Measurements from ENCODE around the gene SUSD4. TPM values are rescaled to one million over a fixed set of nuclear protein-coding genes. Genes with fewer than 3 reads are reported as not detected.

SUSD4 gene
- polyA plus RNA-seq, 6 donors from 2014 or later, result not detected

DNA sequence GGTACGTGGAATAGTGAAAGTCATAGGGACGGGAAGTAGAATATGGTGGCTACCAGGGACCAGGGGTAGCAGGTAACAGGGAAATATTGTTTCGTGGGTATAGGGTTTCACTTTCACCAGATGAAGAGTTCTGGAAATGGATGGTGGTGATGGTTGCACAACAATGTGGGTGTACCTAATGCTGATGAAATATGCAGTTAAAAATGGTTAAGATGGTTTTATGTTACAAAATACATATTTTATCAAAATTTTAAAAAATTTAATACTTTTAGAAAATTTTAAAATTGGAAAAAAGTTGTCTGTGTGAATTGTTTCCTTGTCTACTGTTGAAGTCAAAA, 165.4 kb downstream of the SUSD4 start:
- Mint-ChIP-seq H3K9me3 (peaks cover 0 to 5% (median 0%) of the 10 kb centered on the region in 7 donors), H3K36me3 (no peaks in the 10 kb centered on the region), H3K4me1 (no peaks in the 10 kb centered on the region), H3K27ac (no peak overlapping the region), H3K4me3 (no peak overlapping the region), H3K27me3 (peaks cover 12 to 46% (median 43%) of the 10 kb centered on the region in 3 donors)
- ATAC-seq (ENCODE audit: low read depth in 2 of 2) (no peak), DNase-seq (no peak)

DNA sequence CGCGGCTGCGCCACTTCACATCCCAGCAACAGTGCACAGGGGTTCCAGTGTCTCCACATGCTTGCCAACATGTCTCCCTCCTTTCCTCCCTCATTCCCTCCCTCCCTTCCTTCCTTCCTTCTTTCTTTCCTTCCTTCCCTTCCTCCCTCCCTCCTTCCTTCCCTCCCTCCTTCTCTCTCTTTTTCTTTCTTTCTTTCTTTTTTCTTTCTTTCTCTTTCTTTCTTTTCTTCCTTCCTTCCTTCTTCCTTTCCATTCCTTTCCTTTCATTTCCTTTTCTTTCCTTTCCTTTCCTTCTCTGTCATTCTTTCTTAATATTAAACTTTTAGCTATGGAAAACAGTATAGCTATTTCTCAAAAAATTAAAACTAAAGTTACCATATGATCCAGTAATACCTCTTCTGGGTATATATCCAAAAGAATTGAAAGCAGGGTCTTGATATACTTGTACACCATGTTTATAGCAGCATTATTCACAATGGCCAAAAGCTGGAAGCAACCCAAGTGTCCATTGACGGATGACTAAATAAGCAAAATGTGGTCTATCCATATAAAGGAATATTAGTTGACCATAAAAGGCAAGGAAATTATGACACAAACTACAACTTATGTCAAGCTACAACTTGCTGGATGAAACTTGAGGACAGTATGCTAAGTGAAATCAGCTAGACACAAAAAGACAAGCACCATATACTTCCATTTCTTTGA, 165.9 kb downstream of the SUSD4 start:
- DNase-seq (no peak), ATAC-seq (ENCODE audit: low read depth in 2 of 2) (no peak)
- Mint-ChIP-seq H3K27ac (peak overlapping the region in 1 of 6 donors; percentile 38), H3K27me3 (peaks cover 12 to 46% (median 40%) of the 10 kb centered on the region in 3 donors), H3K4me1 (no peaks in the 10 kb centered on the region), H3K36me3 (no peaks in the 10 kb centered on the region), H3K4me3 (no peak overlapping the region), H3K9me3 (peaks cover 0 to 5% (median 0%) of the 10 kb centered on the region in 7 donors)

DNA sequence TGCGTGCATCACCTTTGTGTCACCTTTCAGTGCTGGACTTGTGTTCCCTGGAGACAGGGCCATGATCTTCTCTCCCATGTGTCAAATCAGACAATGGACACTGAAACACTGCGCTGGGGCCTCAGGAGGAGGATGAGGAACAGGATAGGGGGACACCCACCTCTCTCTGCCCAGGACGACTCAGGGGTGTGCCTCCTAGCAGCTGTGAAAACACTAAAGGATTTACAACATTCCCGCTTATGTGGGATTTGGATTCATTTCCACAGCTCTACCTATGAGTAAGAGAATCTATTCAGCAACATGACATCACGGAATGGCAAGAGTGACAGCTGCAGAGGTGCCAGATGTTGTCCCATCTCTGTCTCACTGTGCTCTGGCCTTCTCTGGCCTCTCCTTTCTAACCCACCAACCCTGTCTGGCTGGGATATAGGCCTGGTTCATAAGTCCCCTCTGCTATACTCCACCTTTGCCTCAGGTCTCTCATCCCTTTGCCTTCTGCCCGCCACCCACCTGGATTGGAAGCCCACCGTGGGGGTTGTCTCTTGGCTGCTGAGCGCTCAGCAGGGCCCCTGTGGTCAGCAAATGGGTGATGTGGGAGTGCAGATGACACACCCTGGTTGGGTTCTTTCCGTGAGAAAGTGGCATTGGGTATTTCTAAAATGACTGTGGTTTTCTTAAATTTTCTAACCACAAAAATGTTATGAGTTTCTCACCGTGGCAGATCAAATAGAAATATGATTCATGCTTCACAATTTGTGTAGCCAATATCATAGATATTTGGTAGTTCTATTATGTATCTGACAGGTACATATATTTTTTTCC, 173.9 kb downstream of the SUSD4 start:
- ATAC-seq (ENCODE audit: low read depth in 2 of 2) (no peak), DNase-seq (no peak)
- Mint-ChIP-seq H3K27ac (no peak overlapping the region), H3K27me3 (peaks cover 4 to 23% (median 16%) of the 10 kb centered on the region in 3 donors), H3K36me3 (no peaks in the 10 kb centered on the region), H3K4me3 (no peak overlapping the region), H3K4me1 (no peaks in the 10 kb centered on the region), H3K9me3 (peaks cover 0 to 5% (median 0%) of the 10 kb centered on the region in 7 donors)

DNA sequence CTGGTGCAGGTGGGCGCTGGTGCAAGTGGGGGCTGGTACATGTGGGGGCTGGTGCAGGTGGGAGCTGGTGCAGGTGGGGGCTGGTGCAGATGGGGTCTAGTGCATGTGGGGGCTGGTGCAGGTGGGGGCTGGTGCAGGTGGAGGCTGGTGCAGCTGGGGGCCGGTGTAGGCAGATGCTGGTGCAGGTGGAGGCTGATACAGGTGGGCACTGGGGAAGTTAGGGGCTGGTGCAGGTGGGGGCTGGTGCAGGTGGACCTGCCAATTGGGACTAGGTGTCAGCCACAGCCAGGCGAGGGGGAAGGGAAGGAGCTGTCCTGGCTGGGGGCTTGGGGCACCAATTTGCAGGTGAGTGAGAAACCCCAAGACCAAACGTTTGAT, 174.5 kb downstream of the SUSD4 start:
- Mint-ChIP-seq H3K9me3 (peaks cover 0 to 5% (median 0%) of the 10 kb centered on the region in 7 donors), H3K27me3 (peaks cover 0 to 29% (median 18%) of the 10 kb centered on the region in 3 donors), H3K27ac (no peak overlapping the region), H3K4me3 (no peak overlapping the region), H3K36me3 (no peaks in the 10 kb centered on the region), H3K4me1 (no peaks in the 10 kb centered on the region)
- no peak for ATAC-seq (ENCODE audit: low read depth in 2 of 2)
- no peak for DNase-seq

DNA sequence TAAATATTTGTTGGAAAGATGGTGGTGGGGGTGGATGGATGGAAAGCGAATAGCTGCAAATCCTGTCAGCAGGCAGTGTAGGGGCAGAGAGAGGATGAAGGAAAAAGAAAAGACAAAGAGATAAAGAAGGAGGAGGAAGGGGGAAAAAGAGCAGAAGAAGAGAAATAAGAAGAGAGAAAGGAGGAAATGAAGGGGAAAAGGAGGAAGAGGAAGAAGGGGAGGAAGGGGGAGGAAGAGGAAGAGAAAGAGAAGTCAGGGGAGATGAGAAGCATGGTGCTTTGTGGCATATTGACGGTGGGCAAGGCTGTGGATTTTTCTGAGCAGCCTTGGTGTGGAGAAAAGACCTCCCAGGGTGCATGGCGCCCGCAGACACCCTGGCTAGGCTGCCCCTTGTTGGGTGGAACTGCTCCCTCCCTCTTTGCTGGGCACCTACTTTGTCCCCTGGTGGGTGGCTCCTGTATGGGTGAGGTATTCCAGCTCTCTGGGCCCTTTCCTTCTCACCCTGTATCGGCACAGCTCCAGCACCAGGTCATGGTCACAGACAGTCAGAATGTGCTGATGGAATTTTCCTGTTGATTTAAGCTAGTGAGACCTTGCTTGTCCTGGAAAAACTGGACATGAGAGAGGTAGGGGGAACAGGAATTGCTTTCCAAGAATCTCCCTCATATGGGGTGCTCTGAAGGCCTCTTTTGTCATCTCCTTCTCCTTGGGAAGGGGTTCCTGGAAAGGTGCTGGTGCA, 175.2 kb downstream of the SUSD4 start:
- Mint-ChIP-seq H3K36me3 (no peaks in the 10 kb centered on the region), H3K4me3 (peak overlapping the region in 1 of 8 donors; percentile 10), H3K27ac (peak overlapping the region in 1 of 6 donors; percentile 58), H3K27me3 (peaks cover 0 to 27% (median 16%) of the 10 kb centered on the region in 3 donors), H3K4me1 (no peaks in the 10 kb centered on the region), H3K9me3 (peaks cover 0 to 5% (median 0%) of the 10 kb centered on the region in 7 donors)
- DNase-seq, result no peak
- no peak for ATAC-seq (ENCODE audit: low read depth in 2 of 2)

DNA sequence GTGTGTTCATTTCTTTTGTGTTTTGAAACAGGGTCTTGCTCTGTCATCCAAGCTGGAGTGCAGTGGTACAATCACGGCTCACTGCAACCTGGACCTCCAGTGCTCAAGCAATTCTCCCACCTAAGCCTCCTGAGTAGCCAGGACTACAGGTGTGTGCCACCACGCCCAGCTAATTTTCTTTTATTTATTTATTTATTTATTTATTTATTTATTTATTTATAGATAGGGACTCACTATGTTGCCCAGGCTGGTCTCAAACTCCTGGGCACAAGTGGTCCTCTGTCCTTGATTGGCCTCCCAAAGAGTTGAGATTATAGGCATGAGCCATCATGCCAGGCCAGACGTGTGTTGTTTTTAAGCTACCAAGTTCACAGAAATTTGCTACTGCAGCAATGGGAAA, 177.2 kb downstream of the SUSD4 start:
- ATAC-seq (ENCODE audit: low read depth in 2 of 2) (no peak), DNase-seq (no peak)
- H3K9me3 Mint-ChIP-seq, result peaks cover 0 to 5% (median 0%) of the 10 kb centered on the region in 7 donors
- peaks cover under 1 to 29% (median 19%) of the 10 kb centered on the region in 3 donors for H3K27me3 Mint-ChIP-seq
- no peaks in the 10 kb centered on the region for H3K36me3 Mint-ChIP-seq
- no peaks in the 10 kb centered on the region for H3K4me1 Mint-ChIP-seq
- H3K27ac Mint-ChIP-seq, result no peak overlapping the region
- no peak overlapping the region for H3K4me3 Mint-ChIP-seq

DNA sequence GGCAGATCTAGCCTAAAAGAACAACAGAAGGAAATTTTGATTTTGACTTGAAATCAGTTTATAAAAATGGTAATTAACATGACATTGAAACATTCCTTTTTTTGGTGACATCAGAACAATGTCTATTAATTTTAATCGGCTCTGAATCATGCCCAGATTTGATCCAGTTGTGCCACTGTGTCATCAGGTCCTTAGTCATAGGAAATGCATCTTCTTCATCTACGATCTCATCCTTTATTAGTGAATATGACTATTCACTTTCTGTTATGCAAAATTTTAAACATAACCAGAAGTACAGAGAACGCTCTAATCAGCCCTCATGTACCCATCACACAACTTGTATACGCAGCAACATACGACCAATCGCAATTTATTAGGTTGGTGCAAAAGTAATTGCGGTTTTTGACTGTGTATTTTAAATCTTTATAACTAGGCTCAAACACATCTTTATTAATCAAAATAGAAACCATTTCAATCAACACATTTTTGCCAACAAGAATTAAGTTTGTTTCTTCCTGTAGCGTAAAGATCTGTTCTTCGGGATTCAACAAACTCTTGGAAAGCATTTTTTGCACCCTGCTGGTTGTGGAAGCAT, 180.6 kb downstream of the SUSD4 start:
- H3K27ac Mint-ChIP-seq, result no peak overlapping the region
- no peak for DNase-seq
- no peak for ATAC-seq (ENCODE audit: low read depth in 2 of 2)

DNA sequence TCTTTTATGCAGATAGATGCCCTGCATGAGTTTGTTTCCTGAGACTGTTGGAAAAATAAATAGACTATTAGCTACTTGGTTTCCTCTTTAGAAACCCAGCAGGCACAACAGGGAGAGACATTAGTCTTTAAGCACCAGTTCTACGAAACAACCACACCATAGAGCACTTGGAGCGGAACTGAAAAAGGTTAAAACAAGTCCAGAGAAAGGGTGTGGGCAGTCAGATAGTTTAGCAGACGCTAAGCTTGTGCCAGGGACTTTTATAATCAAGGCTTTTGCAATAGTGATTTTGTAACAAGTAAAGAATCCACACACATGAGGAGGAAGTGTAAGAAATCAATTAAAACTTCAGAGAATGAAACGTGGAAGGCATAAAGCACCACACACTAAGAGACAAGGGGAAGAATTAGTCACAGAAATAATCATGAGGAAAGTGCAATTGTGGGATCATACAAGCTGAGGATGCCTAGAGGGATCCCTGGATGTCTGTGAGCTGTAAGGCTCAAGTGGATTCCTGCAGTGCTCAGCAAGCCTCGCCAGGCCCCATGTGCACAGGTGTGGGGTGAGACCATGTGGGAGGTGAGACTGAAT, 183.2 kb downstream of the SUSD4 start:
- Mint-ChIP-seq H3K27me3 (peaks cover 19 to 46% (median 42%) of the 10 kb centered on the region in 3 donors), H3K36me3 (no peaks in the 10 kb centered on the region), H3K27ac (no peak overlapping the region), H3K4me1 (peaks cover 0 to 4% (median 0%) of the 10 kb centered on the region in 3 donors), H3K4me3 (peak overlapping the region in 1 of 8 donors; percentile 10), H3K9me3 (no peaks in the 10 kb centered on the region)
- DNase-seq (no peak), ATAC-seq (ENCODE audit: low read depth in 2 of 2) (no peak)

More for the DNA sequence above, 180.6 kb downstream of the SUSD4 start:
- Mint-ChIP-seq H3K27me3 (peaks cover 19 to 46% (median 34%) of the 10 kb centered on the region in 3 donors), H3K4me1 (no peaks in the 10 kb centered on the region), H3K9me3 (peaks cover 0 to 4% (median 0%) of the 10 kb centered on the region in 7 donors), H3K4me3 (no peak overlapping the region), H3K36me3 (no peaks in the 10 kb centered on the region)

DNA sequence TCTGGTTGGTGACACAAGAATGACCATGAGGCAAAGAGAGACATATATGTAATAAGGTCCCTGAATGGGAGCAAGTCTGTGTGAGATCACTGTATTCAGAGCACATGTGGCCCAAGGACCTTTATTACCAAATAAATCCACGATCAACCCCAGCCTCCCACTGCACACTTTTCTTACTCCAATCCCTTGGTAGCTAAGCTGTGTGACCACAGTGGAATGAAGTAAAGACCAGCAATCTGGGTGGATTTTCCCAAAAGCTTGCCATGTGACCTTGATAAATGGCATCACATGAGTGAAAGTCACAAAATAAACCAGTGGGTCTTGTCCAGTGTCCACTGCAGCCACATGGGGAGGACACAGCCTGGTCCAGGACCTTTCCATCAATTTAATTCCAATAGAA, 184.2 kb downstream of the SUSD4 start:
- Mint-ChIP-seq H3K4me1 (peaks cover 0 to 4% (median 0%) of the 10 kb centered on the region in 3 donors), H3K9me3 (no peaks in the 10 kb centered on the region), H3K36me3 (no peaks in the 10 kb centered on the region), H3K27ac (no peak overlapping the region), H3K27me3 (peaks cover 22 to 44% (median 42%) of the 10 kb centered on the region in 3 donors), H3K4me3 (no peak overlapping the region)
- DNase-seq, result no peak
- no peak for ATAC-seq (ENCODE audit: low read depth in 2 of 2)

DNA sequence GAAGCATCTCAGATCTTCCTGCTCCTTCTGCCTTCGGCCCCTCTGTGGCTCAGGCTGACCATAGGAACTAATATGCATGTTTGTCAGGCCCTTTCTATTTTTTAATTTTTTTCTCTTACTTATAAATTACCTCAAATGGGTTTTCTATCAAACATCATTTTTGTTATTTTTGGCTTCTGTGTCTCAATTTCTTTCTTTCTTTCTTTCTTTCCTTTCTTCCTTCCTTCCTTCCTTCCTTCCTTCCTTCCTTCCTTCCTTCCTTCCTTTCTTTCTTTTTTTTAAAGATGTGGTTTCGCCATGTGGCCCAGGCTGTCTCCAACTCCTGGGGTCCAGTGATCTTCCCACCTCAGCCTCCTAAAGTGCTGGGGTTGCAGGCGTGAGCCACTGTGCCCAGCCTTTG, 184.7 kb downstream of the SUSD4 start:
- no peak for DNase-seq
- Mint-ChIP-seq H3K4me3 (no peak overlapping the region), H3K4me1 (peaks cover 0 to 4% (median 0%) of the 10 kb centered on the region in 3 donors), H3K9me3 (no peaks in the 10 kb centered on the region), H3K27ac (no peak overlapping the region), H3K27me3 (peaks cover 17 to 43% (median 42%) of the 10 kb centered on the region in 3 donors), H3K36me3 (no peaks in the 10 kb centered on the region)
- ATAC-seq (ENCODE audit: low read depth in 2 of 2), result no peak

DNA sequence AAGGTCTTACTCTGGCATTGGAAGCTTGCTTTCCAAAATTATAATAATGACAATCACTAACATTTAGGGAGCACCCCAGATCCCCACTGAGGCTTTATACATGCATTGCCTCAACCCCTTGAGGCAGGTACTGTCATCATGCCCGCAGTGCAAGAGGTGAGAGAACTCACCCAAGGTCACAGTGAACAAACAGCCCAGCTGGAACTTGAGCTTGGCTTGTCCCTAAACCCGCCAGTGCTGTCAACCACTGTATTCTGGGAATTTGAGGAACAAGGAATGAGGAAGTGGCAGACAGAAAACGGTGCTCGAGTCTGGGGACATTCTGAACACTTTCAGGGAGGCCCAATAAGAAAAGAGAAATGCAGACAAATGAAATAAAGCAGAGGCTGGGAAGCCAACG, 186.3 kb downstream of the SUSD4 start:
- Mint-ChIP-seq H3K27ac (peak overlapping the region in 1 of 6 donors; percentile 2), H3K4me1 (peaks cover 0 to 4% (median 0%) of the 10 kb centered on the region in 3 donors), H3K36me3 (no peaks in the 10 kb centered on the region), H3K27me3 (peaks cover 13 to 42% (median 41%) of the 10 kb centered on the region in 3 donors), H3K9me3 (peaks cover 0 to 2% (median 0%) of the 10 kb centered on the region in 7 donors), H3K4me3 (no peak overlapping the region)
- DNase-seq, result no peak
- no peak for ATAC-seq (ENCODE audit: low read depth in 2 of 2)

DNA sequence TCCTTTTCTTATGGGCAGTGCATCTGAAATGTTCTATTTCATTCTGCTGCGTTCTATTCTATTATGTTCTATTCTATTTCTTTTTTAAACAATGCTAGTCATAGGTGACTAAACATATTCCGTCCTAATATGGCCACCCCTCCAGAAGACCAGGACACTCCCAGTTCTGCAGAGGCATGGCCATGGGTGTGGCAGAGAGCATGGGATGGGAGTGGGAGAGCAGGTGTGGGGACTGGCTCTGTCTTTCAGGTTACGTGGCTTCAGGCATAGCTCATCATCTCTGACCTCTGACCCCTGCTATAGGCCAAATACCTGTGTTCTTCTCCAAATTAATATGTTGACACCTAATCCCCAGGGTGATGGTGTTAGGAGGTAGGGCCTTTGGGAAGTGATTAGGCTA, 187.5 kb downstream of the SUSD4 start:
- no peak for DNase-seq
- H3K27ac Mint-ChIP-seq, result no peak overlapping the region
- H3K36me3 Mint-ChIP-seq, result no peaks in the 10 kb centered on the region
- no peak for ATAC-seq (ENCODE audit: low read depth in 2 of 2)
- H3K9me3 Mint-ChIP-seq, result peaks cover 0 to 5% (median 0%) of the 10 kb centered on the region in 7 donors
- peaks cover 9 to 38% (median 32%) of the 10 kb centered on the region in 3 donors for H3K27me3 Mint-ChIP-seq
- H3K4me1 Mint-ChIP-seq, result peaks cover 0 to 4% (median 0%) of the 10 kb centered on the region in 3 donors
- H3K4me3 Mint-ChIP-seq, result no peak overlapping the region

DNA sequence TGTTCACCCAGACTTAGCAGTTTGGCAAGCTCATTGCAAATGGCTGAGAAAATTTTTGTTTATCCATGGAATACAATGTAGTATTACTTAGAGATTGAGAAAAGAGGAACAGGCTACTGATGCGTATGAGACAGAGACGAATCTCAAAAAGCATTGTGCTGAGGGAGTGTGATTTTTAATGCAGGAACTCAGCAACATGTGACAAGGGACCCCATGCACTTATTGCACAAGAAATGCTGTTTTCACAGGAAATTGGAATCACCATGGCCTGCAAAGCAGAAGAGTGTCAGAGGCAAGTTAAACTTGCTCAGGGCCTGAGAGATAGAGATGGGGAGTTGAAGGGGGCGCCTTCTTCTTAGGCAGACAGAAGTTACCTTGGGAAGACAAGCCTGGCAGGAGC, 188.3 kb downstream of the SUSD4 start:
- H3K27ac Mint-ChIP-seq, result no peak overlapping the region
- no peak overlapping the region for H3K4me3 Mint-ChIP-seq
- H3K4me1 Mint-ChIP-seq, result peaks cover 0 to 4% (median 0%) of the 10 kb centered on the region in 3 donors
- DNase-seq, result no peak
- H3K9me3 Mint-ChIP-seq, result peaks cover 0 to 5% (median 0%) of the 10 kb centered on the region in 7 donors
- H3K36me3 Mint-ChIP-seq, result no peaks in the 10 kb centered on the region
- H3K27me3 Mint-ChIP-seq, result peaks cover 9 to 30% (median 26%) of the 10 kb centered on the region in 3 donors
- ATAC-seq (ENCODE audit: low read depth in 2 of 2), result no peak
